Ovary (tissue), 9 donors: Measurements from ENCODE around the gene MAST4. TPM values are rescaled to one million over a fixed set of nuclear protein-coding genes. Genes with fewer than 3 reads are reported as not detected.

ENCODE experiments used
- DNase-seq, 5 donors: peaks; one replicate each; pipeline ENCODE4 v3.0.0-alpha.2; 2019 to 2020
- H3K27ac ChIP-seq, 2 donors: fragments of 200-600 bp; one replicate each; pipeline versions ENCODE4 v1.5.1 to v1.8.0; 2019 to 2022
- H3K27me3 ChIP-seq: fragments of 200-600 bp; one replicate; pipeline ENCODE4 v1.8.0; 2022
- H3K36me3 ChIP-seq: fragments of 200-600 bp; sonication (generic); one replicate; pipeline ENCODE4 v1.5.1; 2019
- H3K4me1 ChIP-seq: one replicate; pipeline ENCODE4 v1.8.1; 2013; ENCODE audit warnings: mild to moderate bottlenecking, moderate library complexity; ENCODE audit not compliant: insufficient read depth
- H3K4me3 ChIP-seq: fragments of 200-600 bp; sonication (generic); one replicate; pipeline ENCODE4 v1.5.1; 2017
- H3K9me3 ChIP-seq, 2 donors: fragments of 200-600 bp in 1 of 2; sonication (generic) in 1 of 2; one replicate each; pipeline versions ENCODE4 v1.5.1 to v1.8.1; 2013 to 2019; ENCODE audit warnings: mild to moderate bottlenecking in 1 of 2, moderate library complexity in 1 of 2
- CTCF ChIP-seq, 3 donors: fragments of 450-650 bp in 2 of 3; fragments of 200-600 bp in 1 of 3; IDR thresholded peaks; one replicate each; pipeline versions ENCODE4 v1.5.1 to v1.8.0; 2016 to 2022; ENCODE audit warnings: antibody characterized with exemption in 3 of 3, mild to moderate bottlenecking in 1 of 3
- EP300 ChIP-seq: sonication (generic); formaldehyde crosslinking; IDR thresholded peaks from one replicate; pipeline ENCODE4 v1.6.1; 2017; ENCODE audit warnings: antibody characterized with exemption
- POLR2A ChIP-seq: fragments of 450-650 bp; IDR thresholded peaks from one replicate; pipeline ENCODE4 v1.6.1; 2017; ENCODE audit warnings: antibody characterized with exemption, mild to moderate bottlenecking, moderate library complexity
- WGBS, 3 donors: extraction: QIAGEN DNeasy Blood & Tissue Kit in 1 of 3; methylation state at CpG; one replicate each; pipeline versions ENCODE4 v1.1.5 to v1.1.7; 2013 to 2017; 5-methylcytosine and 5-hydroxymethylcytosine counted together
- intact Hi-C, 4 donors: fragments of 100-400 bp; cut with DNase I; formaldehyde crosslinking; loops; one replicate each; pipeline versions ENCODE4 v1.11.0 to v1.15.1; 2022 to 2023
- polyA plus RNA-seq, 2 donors: library from polyadenylated mRNA; stranded (reverse); fragments of 200-250 nt in 1 of 2; fragments of 350-450 nt in 1 of 2; fragmentation: Illumina TruSeq in 1 of 2; extraction: RNeasy Lipid Tissue Mini Kit (QIAGEN cat#74804) in 1 of 2; gene quantifications; one replicate each; pipeline ENCODE4 v1.2.3, GENCODE V29; 2013 to 2014
- total RNA-seq, 7 donors: library from RNA; depleted of rRNA in 2 of 7; stranded (reverse); fragments of >200 nt in 2 of 7; fragmentation: NEBNext Ultra II Directional in 3 of 7; extraction: Animal tissue kit (Norgen Biotek cat#: 25700) in 3 of 7; gene quantifications; one replicate each; pipeline versions ENCODE4 v1.1.0 to v1.2.4, GENCODE V29; 2016 to 2023
- donor health status: DM: no; HTN: no; CAD: no; lungs with moderate emphysema.
- donor health status: DM: no; HTN: no; CAD: no.
- donor health status: Bipolar disorder and iron deficiency.
- donor health status: DM: yes; HTN: yes; CAD: no.
- donor health status: DM: no; HTN: no; CAD: no.
- donor health status: DM: yes; HTN: yes; CAD: no.

MAST4 gene
- total and polyA plus RNA-seq, 9 donors, result 11.6 to 86.3 (median 57.6) TPM

GRCh38 chr5:66702426-66702825 lies 106.2 kb downstream of the MAST4 start:
- no peak for TF ChIP-seq EP300
- TF ChIP-seq CTCF (IDR thresholded peaks at IDR 0.05), result no peak
- TF ChIP-seq POLR2A, result no peak
- Histone ChIP-seq H3K36me3 (no peaks in the 10 kb centered on the region), H3K27me3 (no peaks in the 10 kb centered on the region), H3K4me3 (no peak overlapping the region), H3K27ac (no peak overlapping the region), H3K4me1 (peaks cover 5% of the 10 kb centered on the region), H3K9me3 (no peaks in the 10 kb centered on the region)
- DNase-seq, result no peak
- intact Hi-C loops, result no loop called here
- WGBS, 3 donors, result 79 to 96% (median 93%) methylated on average over 3 of the region's 3 CpGs

GRCh38 chr5:66704790-66705425 lies 108.7 kb downstream of the MAST4 start:
- H3K27me3 ChIP-seq, result no peaks in the 10 kb centered on the region
- H3K27ac ChIP-seq, result no peak overlapping the region
- H3K4me1 ChIP-seq, result peaks cover 3% of the 10 kb centered on the region
- H3K9me3 ChIP-seq, result no peaks in the 10 kb centered on the region
- intact Hi-C loops, result no loop called here
- DNase-seq, result no peak
- TF ChIP-seq CTCF (IDR thresholded peaks at IDR 0.05) (no peak), EP300 (no peak), POLR2A (no peak)
- H3K4me3 ChIP-seq, result no peak overlapping the region
- no peaks in the 10 kb centered on the region for H3K36me3 ChIP-seq
- WGBS, 3 donors, result 4 to 13% (median 7%) methylated on average over 3 of the region's 3 CpGs

GRCh38 chr5:66708368-66708767 lies 112.2 kb downstream of the MAST4 start:
- intact Hi-C loops, result no loop called here
- H3K27ac ChIP-seq, result no peak overlapping the region
- 27 to 39% (median 38%) methylated on average over 1 of the region's 1 CpG for WGBS, 3 donors
- TF ChIP-seq CTCF (IDR thresholded peaks at IDR 0.05) (no peak), EP300 (no peak), POLR2A (no peak)
- no peak for DNase-seq
- no peaks in the 10 kb centered on the region for H3K27me3 ChIP-seq
- H3K9me3 ChIP-seq, result no peaks in the 10 kb centered on the region
- H3K36me3 ChIP-seq, result no peaks in the 10 kb centered on the region
- H3K4me1 ChIP-seq, result peaks cover 3% of the 10 kb centered on the region
- H3K4me3 ChIP-seq, result no peak overlapping the region

GRCh38 chr5:66710557-66711088 lies 114.4 kb downstream of the MAST4 start:
- 44 to 61% (median 45%) methylated on average over 5 of the region's 5 CpGs for WGBS, 3 donors
- peak; percentile 38 to 74 (median 66) for DNase-seq
- TF ChIP-seq EP300, result no peak
- TF ChIP-seq POLR2A, result no peak
- TF ChIP-seq CTCF (IDR thresholded peaks at IDR 0.05), result no peak
- no peaks in the 10 kb centered on the region for H3K9me3 ChIP-seq
- intact Hi-C loops, result no loop called here
- no peaks in the 10 kb centered on the region for H3K27me3 ChIP-seq
- H3K36me3 ChIP-seq, result no peaks in the 10 kb centered on the region
- peaks cover 2% of the 10 kb centered on the region for H3K4me1 ChIP-seq
- no peak overlapping the region for H3K27ac ChIP-seq
- no peak overlapping the region for H3K4me3 ChIP-seq
